ENCODE data around the gene EXOC7. TPM values are rescaled to one million over a fixed set of nuclear protein-coding genes. Genes with fewer than 3 reads are reported as not detected.

Gene EXOC7
- polyA plus RNA-seq, 1 donor: 178 TPM

GRCh38 chr17:76122431-76123190, 19.0 kb upstream of the EXOC7 start:
- no peak for DNase-seq

GRCh38 chr17:76121932-76122430, 18.4 kb upstream of the EXOC7 start:
- no peak for DNase-seq

GRCh38 chr17:76120658-76121008, 17.0 kb upstream of the EXOC7 start:
- no peak for DNase-seq

- DNase-seq: no peak
Observed at GRCh38 chr17:76119409-76120371, 16.1 kb upstream of the EXOC7 start.

- DNase-seq: no peak
Observed at GRCh38 chr17:76115138-76115754, 11.7 kb upstream of the EXOC7 start.

- no peak for DNase-seq
Observed at GRCh38 chr17:76111956-76112355, 8.4 kb upstream of the EXOC7 start.

- no peak for DNase-seq
Observed at GRCh38 chr17:76107509-76107908, 3.9 kb upstream of the EXOC7 start.

GRCh38 chr17:76106703-76107102, 3.1 kb upstream of the EXOC7 start:
- DNase-seq: no peak

- no peak for DNase-seq
Observed at GRCh38 chr17:76104896-76105231, 1.3 kb upstream of the EXOC7 start.

- DNase-seq: no peak
Observed at GRCh38 chr17:76104140-76104895, 731 bp upstream of the EXOC7 start.

GRCh38 chr17:76102944-76103273, 678 bp downstream of the EXOC7 start:
- no peak for DNase-seq

GRCh38 chr17:76097716-76098295, 5.8 kb downstream of the EXOC7 start:
- DNase-seq: no peak

GRCh38 chr17:76095943-76096342, 7.6 kb downstream of the EXOC7 start:
- DNase-seq: no peak

GRCh38 chr17:76094046-76094445, 9.5 kb downstream of the EXOC7 start:
- no peak for DNase-seq

GRCh38 chr17:76092526-76093413, 10.8 kb downstream of the EXOC7 start:
- DNase-seq: no peak

- DNase-seq: no peak
Observed at GRCh38 chr17:76091526-76092286, 11.9 kb downstream of the EXOC7 start.

GRCh38 chr17:76090517-76091129, 13.0 kb downstream of the EXOC7 start:
- no peak for DNase-seq

- no peak for DNase-seq
Observed at GRCh38 chr17:76089680-76090516, 13.7 kb downstream of the EXOC7 start.
